ENCODE results near the gene WIZ.

Gene WIZ

GRCh38 chr19:15374105-15374651 is 75.6 kb downstream of the WIZ start:
- TF ChIP-seq TAF1 (IDR thresholded peaks at IDR 0.05; ENCODE audit: borderline replicate concordance, low read depth, low read length) (no peak), POLR2A (IDR thresholded peaks at IDR 0.05; ENCODE audit: low read depth, low read length) (no peak), POLR2AphosphoS5 (IDR thresholded peaks at IDR 0.05; ENCODE audit: low read depth, low read length) (no peak)
- DNase-seq (ENCODE audit: insufficient read length) (no peak), FAIRE-seq (no peak)

- DNase-seq (ENCODE audit: insufficient read length) (no peak), FAIRE-seq (no peak)
- TF ChIP-seq POLR2AphosphoS5 (IDR thresholded peaks at IDR 0.05; ENCODE audit: low read depth, low read length) (no peak), TAF1 (IDR thresholded peaks at IDR 0.05; ENCODE audit: borderline replicate concordance, low read depth, low read length) (no peak), POLR2A (IDR thresholded peaks at IDR 0.05; ENCODE audit: low read depth, low read length) (no peak)
Observed at GRCh38 chr19:15373644-15374043, 76.1 kb downstream of the WIZ start.

GRCh38 chr19:15372891-15373301 is 76.9 kb downstream of the WIZ start:
- TF ChIP-seq POLR2AphosphoS5 (IDR thresholded peaks at IDR 0.05; ENCODE audit: low read depth, low read length) (no peak), TAF1 (IDR thresholded peaks at IDR 0.05; ENCODE audit: borderline replicate concordance, low read depth, low read length) (no peak), POLR2A (IDR thresholded peaks at IDR 0.05; ENCODE audit: low read depth, low read length) (no peak)
- FAIRE-seq (no peak), DNase-seq (ENCODE audit: insufficient read length) (no peak)

- FAIRE-seq = no peak
- no peak for TF ChIP-seq POLR2AphosphoS5 (IDR thresholded peaks at IDR 0.05; ENCODE audit: low read depth, low read length)
- DNase-seq (ENCODE audit: insufficient read length) = no peak
Observed at GRCh38 chr19:15372470-15372869, 77.3 kb downstream of the WIZ start.

GRCh38 chr19:15371786-15372380 is 77.9 kb downstream of the WIZ start:
- DNase-seq (ENCODE audit: insufficient read length) = no peak
- FAIRE-seq = no peak
- TF ChIP-seq POLR2AphosphoS5 (IDR thresholded peaks at IDR 0.05; ENCODE audit: low read depth, low read length) (no peak), TAF1 (IDR thresholded peaks at IDR 0.05; ENCODE audit: borderline replicate concordance, low read depth, low read length) (no peak), POLR2A (IDR thresholded peaks at IDR 0.05; ENCODE audit: low read depth, low read length) (no peak)

GRCh38 chr19:15371119-15371518 is 78.6 kb downstream of the WIZ start:
- TF ChIP-seq TAF1 (IDR thresholded peaks at IDR 0.05; ENCODE audit: borderline replicate concordance, low read depth, low read length) (no peak), POLR2A (IDR thresholded peaks at IDR 0.05; ENCODE audit: low read depth, low read length) (no peak), POLR2AphosphoS5 (IDR thresholded peaks at IDR 0.05; ENCODE audit: low read depth, low read length) (no peak)
- FAIRE-seq = no peak
- DNase-seq (ENCODE audit: insufficient read length) = no peak
